ENCODE results near the gene TUBGCP3.

Gene TUBGCP3

DNA sequence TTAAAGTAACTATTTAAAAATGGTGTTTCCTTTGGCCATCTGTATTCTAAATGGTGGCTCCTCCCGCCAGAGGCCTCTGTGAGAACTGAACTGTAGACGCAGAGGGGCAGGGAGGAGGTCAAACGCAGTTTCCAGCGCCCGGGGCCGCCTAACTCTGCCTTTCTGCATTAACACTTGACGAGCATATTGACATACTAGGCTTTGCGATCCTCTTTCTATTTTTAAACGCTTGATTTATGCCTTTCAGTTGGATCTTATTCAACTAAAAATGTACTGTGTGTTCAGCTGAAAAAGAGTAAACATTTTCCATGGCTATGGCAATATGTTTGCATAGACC lies 137.1 kb downstream of the TUBGCP3 start:
- no peak for DNase-seq

DNA sequence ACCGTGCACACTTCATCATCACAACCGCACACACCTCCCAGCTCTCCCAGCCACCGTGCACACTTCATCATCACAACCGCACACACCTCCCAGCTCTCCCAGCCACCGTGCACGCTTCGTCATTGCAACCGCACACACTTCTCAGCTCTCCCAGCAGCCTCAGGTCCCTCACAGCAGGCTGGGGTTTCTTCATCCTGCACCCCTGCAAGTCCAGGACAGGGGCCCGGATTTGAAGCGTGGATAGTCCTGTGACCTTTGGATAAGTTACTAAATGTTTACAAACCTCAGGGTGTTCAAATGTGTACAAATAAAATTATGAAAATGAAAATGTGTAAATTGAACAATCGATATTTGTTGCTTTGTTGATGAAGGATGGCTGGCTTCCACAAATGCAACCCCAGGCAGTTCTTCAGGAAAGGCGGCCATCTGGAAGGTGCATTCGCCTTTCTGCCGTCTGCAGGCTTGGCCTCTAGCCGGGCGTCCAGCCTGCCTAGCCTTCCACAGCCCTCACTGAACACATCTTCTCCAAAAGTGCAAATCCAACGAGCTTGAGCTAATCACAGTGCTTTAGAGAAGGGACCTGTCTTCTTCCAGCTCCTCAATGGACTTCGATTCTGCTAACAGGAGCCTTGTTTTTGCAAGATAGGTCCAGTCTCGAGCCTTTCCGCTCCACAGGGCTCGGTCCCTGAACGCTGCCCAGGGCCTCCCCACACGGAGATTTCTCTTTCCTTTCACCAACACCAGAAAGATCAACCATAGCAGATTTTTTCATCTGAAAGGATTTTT lies 137.6 kb downstream of the TUBGCP3 start:
- DNase-seq, result no peak

DNA sequence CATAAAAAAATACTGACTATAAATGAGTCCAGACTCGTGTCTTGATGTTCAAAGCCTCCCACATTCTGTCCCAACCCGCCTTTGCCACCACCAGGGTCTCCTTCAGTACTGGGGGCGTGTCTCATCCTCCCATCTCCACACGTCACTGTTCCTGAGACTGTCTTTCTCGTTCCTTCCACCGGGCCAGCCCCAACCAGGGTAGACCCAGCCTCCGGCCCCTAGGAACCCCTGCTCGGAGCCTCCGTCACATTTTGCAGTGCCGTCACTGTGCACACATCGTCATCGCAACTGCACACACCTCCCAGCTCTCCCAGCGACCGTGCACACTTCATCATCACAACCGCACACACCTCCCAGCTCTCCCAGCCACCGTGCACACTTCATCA lies 138.4 kb downstream of the TUBGCP3 start:
- DNase-seq, result no peak

DNA sequence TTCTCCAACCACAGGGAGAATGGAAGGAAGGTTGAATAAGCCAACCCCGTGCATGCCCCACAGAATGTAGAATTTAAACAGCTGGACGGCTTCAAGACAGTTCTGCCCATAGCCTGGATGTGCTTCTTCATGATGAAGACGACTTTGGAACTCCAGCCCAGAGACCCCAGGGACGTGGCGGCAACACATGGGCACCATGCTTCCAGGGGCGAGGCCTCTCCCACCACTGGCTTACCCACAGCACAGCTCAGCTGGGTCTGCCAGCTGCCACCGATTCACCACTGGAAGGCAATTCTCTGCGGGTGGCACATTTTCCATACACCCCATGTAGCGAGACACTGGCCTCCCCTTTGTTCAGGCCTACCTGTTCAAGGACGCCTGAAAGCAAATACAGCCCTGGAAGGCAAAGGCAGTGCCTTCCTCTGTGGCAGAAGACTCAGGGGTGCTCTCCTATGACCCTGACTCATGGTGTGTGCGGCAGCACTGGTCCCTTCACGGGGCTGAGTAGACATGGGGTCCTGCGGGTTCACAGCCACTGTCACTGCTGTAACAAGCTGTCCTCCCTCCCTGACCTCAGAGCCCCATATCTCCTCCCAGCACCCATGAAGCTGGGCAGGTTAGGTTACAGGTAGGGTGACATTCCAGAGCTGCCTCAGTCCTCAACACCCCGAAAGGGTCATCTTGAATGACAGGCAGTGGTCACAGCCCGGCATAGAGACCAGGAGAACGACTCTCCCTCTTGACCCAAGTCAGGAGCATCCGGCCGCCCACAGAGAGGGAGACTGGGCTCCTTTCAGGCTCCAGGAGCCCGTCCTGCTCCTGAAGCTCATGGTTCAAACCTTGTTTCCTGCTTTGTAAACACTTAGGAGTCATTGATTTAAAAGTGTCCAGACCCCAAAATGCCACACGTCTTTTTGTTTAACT lies 139.1 kb downstream of the TUBGCP3 start:
- no peak for DNase-seq

DNA sequence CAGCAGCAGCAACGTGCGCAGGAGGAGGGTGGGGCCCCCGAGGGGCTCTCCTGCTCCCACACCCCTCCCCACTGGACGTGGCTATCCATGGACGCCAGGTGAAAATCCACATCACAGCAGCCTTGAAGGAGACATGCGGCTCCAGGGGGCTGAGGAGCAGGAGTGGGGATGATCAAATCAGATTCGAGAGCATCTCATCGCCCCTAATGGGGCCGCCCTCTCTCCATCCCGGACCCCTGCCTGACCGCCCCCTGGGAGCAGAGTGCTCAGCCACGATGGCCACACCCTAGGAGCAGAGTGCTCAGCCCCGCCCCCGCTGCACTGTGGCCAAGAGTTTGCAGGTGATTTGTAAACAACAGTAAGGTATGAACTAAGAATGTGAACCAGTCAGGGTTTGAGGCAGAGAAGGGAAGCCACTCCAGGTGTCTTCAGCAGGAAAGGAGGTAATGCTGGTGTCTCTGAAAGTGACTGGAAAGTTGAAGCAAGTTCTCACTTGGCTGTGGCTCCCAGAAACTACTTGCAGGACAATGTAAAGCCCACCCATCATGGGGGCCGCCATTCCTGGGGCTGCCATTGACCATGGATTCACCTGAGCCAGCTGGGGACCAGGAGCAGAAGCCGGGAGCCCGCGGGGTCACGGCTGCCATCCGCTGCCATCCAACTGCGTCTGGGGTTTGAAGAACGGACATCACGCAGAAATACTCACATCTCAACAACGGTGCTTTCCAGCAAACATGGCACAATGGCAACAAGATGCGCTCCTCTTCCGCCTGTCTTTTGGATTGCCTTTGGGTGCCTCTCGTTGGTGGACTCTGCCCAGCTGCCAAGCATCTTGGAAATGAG lies 140.0 kb downstream of the TUBGCP3 start:
- DNase-seq, result no peak

DNA sequence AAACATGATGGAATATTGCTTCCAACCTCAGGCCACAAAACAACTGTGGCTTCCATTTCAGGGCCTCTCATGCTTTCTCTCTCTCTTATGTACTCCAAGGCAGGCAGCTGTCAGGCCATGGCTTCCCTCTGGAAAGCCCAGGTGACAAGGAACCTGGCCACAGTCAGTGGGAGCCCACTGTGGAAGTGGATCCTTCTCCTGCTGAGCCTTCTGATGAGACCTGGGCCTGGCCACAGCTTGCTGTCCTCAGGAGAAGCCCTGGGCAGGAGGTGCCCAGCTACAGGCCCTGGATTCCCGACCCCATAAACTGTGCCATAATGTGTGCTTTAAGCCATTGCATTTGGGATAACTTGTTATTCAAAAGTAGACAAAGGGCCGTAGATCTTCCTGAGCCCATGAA lies 140.6 kb downstream of the TUBGCP3 start:
- DNase-seq, result no peak

DNA sequence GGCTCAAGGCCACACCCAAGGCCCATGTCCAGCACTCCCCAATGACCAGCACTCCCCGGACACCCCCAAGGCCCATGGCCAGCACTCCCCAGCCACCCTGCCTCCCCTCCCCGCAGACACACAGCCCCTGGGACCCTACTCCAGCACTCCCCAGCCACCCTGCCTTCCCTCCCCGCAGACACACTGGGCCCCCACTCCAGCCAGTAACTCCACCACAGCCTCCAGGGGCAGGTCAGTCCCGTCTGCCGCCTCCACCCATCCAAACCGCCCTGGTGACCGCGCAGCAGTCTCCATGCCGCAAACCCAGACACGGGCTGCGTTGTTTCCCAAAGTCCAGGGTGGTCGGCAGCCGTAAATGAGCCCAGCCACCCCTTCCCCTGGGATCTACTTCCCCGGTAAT lies 141.1 kb downstream of the TUBGCP3 start:
- DNase-seq, result no peak

DNA sequence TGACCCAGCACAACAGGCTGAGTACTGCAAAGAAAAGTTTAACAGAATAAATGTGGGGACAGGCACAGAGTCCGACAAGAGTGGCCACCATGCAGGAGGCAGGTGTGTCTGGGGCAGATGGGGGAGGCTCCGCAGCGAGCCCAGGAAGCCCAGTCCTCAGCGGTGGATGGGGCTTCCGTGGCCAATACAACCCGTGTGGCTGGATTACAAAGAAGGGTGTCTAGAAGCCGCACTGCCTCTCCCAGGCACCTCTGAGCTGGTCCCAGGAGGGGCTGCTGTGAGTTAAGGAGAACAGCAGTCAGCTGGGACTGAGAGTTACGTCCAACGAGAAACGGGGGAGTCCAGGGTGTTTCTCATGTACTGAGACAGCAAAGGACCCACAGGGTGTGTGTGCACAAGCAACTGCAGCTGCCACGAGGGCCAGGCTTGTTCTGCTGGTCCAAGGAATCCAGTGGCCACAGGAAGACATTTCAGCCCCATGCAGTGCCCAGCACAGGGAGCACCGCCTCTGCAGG lies 141.5 kb downstream of the TUBGCP3 start:
- no peak for DNase-seq

DNA sequence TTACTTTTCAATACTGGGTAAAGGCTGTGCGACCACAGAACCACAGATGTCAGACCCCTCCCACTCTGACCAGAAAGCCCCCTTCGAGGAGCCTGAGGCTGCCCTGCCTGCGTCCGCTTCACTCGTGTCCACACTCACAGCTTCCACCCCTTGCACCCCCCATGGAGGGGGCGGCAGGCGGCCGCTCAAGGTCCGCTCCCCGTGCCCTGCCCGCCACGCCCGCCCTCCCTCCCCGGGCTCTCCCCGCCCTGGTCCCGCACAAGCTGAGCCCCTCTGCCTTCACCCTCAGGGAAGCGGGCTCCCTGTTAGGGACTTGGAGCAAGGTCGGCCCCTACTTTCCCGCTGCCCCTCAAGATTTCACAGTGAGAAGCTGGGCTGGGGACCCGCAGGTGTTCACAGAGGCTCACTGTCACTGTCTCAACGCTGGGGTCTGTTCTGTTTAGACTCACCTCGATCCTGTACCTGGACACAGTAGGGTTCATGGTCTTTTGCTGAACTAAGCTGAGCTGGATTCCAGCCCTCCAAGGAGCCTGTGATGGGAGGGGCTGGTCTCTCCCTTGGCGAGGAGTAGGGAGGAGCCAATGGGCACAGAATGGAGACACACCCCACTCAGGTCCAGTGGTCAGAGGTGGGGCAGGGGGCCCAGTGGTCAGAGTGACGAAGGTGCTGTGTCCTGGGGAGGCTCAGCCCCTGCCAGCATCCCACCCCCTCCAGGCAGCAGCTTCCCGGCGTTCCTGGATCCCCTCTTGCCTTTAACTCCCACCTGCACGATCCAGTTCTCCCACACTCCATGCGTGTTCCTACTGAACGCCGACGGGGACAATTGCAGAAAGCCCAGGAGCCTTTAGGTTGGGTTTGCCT lies 142.3 kb downstream of the TUBGCP3 start:
- no peak for DNase-seq

DNA sequence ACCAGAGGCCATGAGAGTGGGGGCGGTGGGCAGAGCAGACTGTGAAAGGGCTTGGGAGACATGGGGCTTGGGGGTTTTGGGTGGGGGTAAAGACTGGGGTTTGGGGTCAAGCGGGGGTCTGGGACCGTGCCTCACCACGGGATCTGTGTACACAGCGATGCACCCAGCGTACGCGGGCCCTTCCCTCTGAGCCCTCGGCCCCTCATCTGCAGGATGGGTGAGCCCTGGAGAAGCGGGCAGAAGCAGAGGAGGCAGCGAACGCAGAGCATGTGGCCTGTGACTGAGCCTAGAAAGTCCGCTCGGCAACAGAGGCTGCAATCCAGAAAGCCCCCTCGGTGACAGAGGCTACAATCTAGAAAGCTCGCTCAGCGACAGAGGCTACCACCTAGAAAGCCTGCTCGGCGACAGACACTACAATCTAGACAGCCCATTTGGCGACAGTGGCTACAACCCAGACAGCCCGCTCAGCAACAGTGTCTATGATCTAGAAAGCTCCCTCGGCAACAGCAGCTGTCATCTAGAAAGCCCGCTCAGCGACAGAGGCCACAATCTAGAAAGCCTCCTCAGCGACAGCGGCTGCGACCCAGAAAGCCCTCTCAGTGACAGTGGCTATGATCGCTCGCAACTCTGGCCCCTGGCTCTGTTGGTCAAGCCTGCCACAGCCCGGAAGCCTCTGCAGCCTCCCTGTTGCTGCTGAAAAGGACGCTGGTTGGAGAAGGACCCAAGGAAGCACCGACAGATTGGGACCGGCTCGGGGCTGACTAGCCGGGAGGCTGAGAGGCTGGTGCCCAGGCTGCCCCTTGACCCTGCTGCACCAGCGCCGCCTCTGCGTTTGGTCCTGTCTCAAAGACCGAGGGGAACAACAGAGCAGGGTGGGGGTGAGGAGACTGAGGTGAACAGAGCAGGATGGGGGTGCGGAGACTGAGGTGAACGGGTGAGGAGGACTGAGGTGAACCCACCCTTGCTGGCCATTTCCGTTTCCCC lies 143.2 kb downstream of the TUBGCP3 start:
- DNase-seq, result no peak

DNA sequence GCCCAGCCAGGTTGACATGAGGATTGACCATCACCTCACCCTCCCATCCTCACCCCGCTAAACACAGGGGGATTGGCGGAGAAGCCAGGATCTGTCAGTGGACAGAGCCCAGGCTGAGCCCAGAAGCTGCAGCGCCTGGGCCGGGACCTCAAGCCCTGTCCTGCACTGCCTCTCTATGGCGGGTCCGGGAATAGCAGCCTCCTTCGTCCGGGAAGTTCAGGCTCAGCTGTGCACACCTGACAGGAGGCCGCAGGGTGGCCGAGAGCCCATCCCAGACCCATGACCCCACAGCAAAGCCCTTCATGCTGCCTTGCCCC lies 144.0 kb downstream of the TUBGCP3 start:
- peak; percentile 1 for DNase-seq

DNA sequence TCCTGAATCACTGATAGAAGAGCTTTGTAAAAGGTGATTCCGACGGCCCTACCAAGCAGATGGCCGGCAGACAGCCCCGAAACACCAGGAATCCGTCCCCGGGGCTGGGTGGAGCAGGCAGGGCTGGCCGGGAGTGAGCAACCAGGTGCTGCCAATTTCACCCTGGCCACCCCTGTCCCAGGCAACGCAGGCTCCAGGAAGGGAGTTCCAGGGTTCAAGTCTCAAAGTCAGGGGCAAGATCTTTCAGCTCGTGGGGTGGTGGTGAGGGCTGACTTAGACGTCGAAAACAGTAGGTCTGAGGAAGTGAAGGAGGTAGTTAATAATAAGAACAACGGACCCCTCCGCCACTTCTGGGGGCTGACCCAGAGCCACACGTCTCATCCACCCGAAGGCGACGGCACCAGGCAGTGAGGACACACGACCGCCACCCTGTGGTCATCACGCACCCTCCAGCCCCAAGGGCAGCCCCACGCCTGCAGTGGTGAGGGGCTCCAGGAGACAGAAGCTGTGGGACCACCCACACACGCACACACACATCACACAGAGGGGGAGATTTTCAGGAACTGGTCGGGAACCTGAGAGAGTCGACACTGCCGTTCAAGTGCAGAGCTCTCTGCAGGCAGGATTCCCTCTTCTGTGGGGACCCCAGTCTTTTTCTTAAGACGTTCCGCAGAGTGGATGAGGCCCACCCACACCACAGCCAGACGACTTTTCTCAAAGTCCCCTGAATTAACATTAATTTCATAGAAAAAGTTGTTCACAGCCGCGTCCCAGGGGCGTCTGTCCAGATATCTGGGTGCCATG lies 144.6 kb downstream of the TUBGCP3 start:
- DNase-seq, result no peak

DNA sequence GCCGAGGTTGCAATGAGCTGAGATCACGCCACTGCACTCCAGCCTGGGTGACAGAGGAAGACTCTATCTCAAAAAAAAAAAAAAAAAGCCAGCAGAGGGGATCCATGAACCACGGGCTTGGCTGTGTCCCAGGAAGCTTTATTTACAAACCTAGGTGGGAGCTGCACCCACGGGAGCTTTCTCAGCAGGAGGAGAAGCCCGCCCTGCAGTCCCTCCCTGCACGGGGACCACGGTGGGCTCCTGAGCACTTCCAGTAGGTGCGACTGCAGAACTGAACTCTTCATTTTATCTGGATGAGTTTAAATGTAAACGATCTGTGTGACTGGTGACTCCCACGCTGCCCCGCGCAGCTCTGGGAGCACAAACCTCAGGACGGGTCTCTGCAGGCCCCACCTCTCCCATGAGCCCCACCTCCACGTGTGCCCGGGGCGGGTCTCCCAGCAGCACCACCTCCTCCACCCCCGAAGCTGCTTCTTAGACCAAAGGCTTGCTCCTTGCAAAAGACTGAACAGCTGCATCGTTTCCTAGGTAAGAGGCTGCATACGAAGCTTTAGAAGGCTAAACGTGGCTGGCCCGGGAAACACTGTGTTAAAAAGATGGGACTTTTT lies 145.4 kb downstream of the TUBGCP3 start:
- DNase-seq, result no peak

DNA sequence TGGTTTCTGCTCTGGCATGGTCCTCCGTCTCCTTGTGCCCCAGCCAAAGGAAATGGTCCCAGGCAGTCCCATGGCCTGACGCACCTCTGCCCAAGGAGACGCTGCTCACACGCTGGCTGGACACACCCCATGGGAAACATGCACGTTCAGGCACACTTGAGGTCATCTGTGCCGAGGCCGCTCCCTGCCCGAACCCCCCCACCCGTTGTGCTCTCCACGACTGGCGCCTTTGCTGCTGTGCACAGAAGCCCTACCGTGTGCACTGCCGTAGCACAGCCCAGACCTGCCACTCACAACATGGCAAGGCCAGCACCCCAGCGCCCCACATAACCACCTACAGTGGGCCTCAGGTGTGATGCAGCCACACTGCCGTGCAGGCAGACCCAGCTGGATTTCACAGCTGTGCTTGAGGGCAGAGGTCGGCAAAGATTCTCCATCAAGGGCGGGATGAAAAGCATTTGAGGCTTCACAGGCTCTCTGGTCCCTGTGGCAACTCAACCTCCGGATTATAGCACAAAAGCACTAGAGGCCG lies 146.1 kb downstream of the TUBGCP3 start:
- DNase-seq, result no peak

DNA sequence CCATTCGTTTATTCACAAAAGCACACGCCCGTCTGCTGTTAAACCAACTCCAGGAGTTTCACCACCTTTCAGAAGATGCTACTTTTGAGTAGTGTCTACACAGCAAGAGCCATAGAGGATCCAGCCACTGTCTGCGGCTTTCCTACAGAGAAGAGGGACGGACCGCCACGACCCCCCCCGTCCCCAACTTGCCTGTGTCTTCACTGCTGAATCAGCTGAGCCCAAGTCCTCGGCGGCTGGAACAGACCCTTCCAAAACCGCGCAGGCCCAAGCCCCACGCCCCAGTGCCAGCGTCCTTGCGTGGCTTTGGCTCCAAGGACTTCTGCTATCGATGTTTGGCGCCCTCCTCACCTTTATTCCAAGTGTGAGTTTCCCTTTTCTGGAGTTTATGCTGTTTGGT lies 146.7 kb downstream of the TUBGCP3 start:
- no peak for DNase-seq

DNA sequence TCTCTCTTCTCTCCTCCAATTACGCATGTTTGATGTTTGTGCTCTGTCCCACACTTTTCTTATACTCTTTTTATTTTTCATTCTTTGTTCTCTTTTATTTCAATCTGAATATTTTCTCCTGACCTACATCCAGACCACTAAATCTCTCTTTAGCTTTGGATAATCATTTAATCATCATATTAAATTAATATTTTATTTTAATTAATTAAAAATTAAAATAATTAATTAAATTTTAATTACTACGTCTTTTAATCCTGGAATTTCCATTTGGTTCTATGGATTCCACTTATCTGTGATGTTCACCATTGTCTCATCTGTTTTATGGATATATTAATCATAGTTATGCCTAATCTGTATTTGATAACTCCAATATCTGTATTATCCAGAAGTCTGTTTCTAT lies 149.4 kb downstream of the TUBGCP3 start:
- DNase-seq, result no peak

DNA sequence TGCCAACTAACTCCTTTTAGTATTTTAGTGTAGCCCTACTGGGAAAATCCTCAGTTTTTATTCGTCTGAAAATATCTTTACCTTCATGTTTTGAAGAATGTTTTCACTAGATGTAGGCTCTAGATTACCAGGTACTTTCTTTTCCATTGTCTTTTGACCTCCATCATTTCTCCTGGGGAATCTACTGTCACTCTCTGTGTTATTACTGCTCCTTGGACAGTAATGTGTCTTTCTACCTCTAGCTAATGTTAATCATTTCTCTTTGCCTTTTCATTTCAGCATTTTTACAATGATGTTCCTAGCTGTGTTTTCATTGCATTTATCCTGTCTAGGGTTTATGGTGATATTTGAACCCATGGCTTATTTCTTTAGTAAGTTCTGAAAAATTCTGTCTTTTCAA lies 149.9 kb downstream of the TUBGCP3 start:
- DNase-seq, result no peak

DNA sequence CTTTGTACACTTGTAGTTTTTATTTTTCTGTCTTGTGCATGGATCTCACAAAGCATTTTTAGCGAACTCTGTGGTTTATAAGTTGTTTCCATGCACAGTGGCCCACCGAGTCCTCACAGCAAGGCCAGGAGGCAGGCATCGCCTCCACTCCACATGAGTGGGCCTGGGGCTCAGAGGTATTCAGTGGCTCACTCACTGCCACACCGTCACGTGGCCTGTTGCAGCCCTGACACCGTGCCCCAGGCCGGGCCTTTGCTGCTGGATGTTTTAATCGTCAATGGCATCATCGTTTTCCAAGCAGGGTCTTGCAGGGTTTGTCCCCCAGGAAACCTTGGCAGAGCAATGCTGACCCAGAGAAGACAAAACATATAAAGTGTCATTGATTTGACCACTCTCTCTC lies 152.0 kb downstream of the TUBGCP3 start:
- no peak for DNase-seq
